Non-pigmented ciliary epithelial cell (primary cell): ENCODE results near the gene CCR9.
A peak's percentile ranks its signal among the peaks of the same experiment; 100 is the strongest.

Source experiments
- DNase-seq: peaks from one replicate; pipeline ENCODE4 v3.0.0-alpha.2; 2010; ENCODE audit warnings: low read depth

CCR9 gene

GRCh38 chr3:45938043-45938435 lies 51.7 kb downstream of the CCR9 start:
- no peak for DNase-seq

GRCh38 chr3:45938864-45939263 lies 52.5 kb downstream of the CCR9 start:
- DNase-seq, result peak; percentile 83

DNA sequence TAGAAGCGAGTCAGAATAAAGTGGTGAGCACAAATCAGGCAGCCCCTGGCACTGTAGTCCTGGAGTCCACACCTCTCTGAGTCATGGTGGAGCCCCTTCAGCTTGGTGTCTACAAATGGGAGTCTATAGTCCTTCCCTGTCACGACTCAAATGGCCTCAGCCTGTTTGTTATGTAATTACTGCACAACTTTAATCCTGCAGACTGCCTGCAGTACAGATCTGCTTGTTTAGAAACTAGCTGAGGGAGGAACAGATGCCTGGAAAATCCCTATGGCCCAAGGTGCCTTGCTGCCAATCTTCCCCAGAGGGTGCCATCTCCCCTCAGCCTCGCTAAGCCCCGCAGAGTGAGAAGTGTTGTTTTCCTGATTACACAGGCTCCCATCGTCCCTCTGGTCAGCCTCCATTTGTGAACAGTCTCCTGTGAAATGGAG lies 53.0 kb downstream of the CCR9 start:
- DNase-seq, result no peak

- DNase-seq, result no peak
Observed at GRCh38 chr3:45940004-45940780, 53.8 kb downstream of the CCR9 start.

- DNase-seq, result no peak
Observed at GRCh38 chr3:45940781-45941365, 54.5 kb downstream of the CCR9 start.

- no peak for DNase-seq
Observed at GRCh38 chr3:45942051-45942825, 55.9 kb downstream of the CCR9 start.

- no peak for DNase-seq
Observed at GRCh38 chr3:45943207-45943846, 57.0 kb downstream of the CCR9 start, which contains the start of gene CXCR6. Gene CXCR6 (plus strand): TSS chr3:45943464. CDS start chr3:45946482, 3,018 bp downstream.

- no peak for DNase-seq
Observed at GRCh38 chr3:45944830-45945620, 58.7 kb downstream of the CCR9 start.

DNA sequence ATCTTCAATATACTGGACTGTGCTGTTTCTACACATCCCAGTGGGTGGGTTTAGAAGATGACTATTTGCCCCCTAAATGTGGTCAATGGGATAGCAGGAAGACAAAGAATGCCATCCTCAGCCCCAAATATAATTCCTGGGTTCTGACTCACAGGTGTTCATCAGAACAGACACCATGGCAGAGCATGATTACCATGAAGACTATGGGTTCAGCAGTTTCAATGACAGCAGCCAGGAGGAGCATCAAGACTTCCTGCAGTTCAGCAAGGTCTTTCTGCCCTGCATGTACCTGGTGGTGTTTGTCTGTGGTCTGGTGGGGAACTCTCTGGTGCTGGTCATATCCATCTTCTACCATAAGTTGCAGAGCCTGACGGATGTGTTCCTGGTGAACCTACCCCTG lies 60.0 kb downstream of the CCR9 start:
- no peak for DNase-seq

DNA sequence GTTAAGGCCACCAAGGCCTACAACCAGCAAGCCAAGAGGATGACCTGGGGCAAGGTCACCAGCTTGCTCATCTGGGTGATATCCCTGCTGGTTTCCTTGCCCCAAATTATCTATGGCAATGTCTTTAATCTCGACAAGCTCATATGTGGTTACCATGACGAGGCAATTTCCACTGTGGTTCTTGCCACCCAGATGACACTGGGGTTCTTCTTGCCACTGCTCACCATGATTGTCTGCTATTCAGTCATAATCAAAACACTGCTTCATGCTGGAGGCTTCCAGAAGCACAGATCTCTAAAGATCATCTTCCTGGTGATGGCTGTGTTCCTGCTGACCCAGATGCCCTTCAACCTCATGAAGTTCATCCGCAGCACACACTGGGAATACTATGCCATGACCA lies 60.5 kb downstream of the CCR9 start:
- DNase-seq, result no peak

DNA sequence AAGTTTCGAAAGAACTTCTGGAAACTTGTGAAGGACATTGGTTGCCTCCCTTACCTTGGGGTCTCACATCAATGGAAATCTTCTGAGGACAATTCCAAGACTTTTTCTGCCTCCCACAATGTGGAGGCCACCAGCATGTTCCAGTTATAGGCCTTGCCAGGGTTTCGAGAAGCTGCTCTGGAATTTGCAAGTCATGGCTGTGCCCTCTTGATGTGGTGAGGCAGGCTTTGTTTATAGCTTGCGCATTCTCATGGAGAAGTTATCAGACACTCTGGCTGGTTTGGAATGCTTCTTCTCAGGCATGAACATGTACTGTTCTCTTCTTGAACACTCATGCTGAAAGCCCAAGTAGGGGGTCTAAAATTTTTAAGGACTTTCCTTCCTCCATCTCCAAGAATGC lies 61.0 kb downstream of the CCR9 start:
- DNase-seq, result no peak

DNA sequence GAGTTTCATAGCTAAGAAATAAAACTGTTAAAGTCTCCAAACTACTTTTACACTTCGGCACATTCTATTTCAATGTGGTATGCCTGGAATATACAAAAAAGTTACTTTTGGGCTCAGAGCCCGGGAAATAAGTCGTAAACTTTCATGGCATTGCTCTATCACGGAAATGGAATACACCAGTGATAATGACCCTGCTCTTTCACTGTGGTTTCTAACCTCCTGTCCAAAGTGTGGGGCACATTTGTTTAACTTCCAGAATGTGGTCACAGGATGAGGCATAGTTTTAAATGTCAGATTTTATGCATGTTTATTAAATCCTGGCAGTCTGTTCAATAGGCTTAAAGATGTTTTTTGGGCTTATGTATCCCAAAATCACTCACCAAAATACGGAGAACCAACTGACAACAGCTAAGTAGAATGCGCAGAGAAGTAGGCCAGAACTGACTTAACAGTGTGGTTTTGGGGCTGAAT lies 62.0 kb downstream of the CCR9 start:
- no peak for DNase-seq

- DNase-seq, result no peak
Observed at GRCh38 chr3:45948881-45949280, 62.5 kb downstream of the CCR9 start.

- DNase-seq, result no peak
Observed at GRCh38 chr3:45949432-45949831, 63.1 kb downstream of the CCR9 start.

DNA sequence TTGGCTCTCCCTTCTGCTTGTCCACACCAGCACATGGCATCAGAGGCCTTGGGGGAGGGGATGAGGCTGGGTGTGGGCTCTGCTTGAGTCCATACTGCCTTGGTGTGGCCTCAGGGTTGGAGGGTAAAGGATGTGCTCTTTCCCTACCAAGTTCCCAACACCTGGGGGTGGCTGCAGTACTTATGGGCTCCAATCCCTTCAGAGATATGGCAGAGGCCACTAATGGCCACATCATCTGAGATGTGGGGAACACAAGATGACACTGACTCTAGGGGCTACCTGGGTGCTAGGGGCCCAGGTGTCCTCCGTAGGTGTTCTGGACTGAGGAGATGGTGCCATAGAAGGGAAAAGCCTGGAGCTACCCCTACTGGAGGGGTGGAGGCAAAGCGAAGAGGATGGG lies 63.8 kb downstream of the CCR9 start:
- DNase-seq, result no peak

- no peak for DNase-seq
Observed at GRCh38 chr3:45950686-45951600, 64.6 kb downstream of the CCR9 start.

- DNase-seq, result no peak
Observed at GRCh38 chr3:45951946-45952345, 65.6 kb downstream of the CCR9 start.

- no peak for DNase-seq
Observed at GRCh38 chr3:45952456-45952855, 66.1 kb downstream of the CCR9 start.
